ENCODE results near the gene NPC1. TPM values are rescaled to one million over a fixed set of nuclear protein-coding genes. Genes with fewer than 3 reads are reported as not detected.

The NPC1 gene
- total RNA-seq = 10 to 100 TPM; 39.6 to 49.3 TPM

GRCh38 chr18:23586249-23587196 is at the start of gene NPC1:
TSS of gene NPC1 (minus strand) at chr18:23586506. CDS start at chr18:23586343, 163 bp downstream.
- H3K4me3 Mint-ChIP-seq = peak within 1 kb of the TSS; percentile 96
- ATAC-seq (replicated peaks) = peak; percentile 95
- H3K36me3 Mint-ChIP-seq (ENCODE audit: low read depth) = peaks cover 36% of the 10 kb centered on the region
- no peaks in the 10 kb centered on the region for H3K27me3 Mint-ChIP-seq
- H3K4me1 Mint-ChIP-seq = peaks cover 17% of the 10 kb centered on the region
- H3K27ac Mint-ChIP-seq = peak within 1 kb of the TSS; percentile 92
- no peaks in the 10 kb centered on the region for H3K9me3 Mint-ChIP-seq

GRCh38 chr18:23636071-23636399 is 49.7 kb upstream of the NPC1 start:
- Mint-ChIP-seq H3K4me1 (no peaks in the 10 kb centered on the region), H3K36me3 (ENCODE audit: low read depth) (no peaks in the 10 kb centered on the region)

GRCh38 chr18:23635283-23636070 is 49.2 kb upstream of the NPC1 start:
- Mint-ChIP-seq H3K27me3 (peaks cover 11% of the 10 kb centered on the region), H3K9me3 (no peaks in the 10 kb centered on the region), H3K4me1 (no peaks in the 10 kb centered on the region), H3K36me3 (ENCODE audit: low read depth) (no peaks in the 10 kb centered on the region), H3K4me3 (no peak overlapping the region), H3K27ac (no peak overlapping the region)
- ATAC-seq (replicated peaks) = no peak

More at GRCh38 chr18:23636071-23636399, 49.7 kb upstream of the NPC1 start:
- Mint-ChIP-seq H3K4me3 (no peak overlapping the region), H3K27ac (no peak overlapping the region), H3K9me3 (no peaks in the 10 kb centered on the region), H3K27me3 (peaks cover 11% of the 10 kb centered on the region)
- ATAC-seq (replicated peaks) = no peak

GRCh38 chr18:23634692-23635091 is 48.4 kb upstream of the NPC1 start:
- no peak for ATAC-seq (replicated peaks)
- Mint-ChIP-seq H3K27me3 (peaks cover 11% of the 10 kb centered on the region), H3K36me3 (ENCODE audit: low read depth) (no peaks in the 10 kb centered on the region), H3K4me3 (no peak overlapping the region), H3K27ac (no peak overlapping the region), H3K4me1 (no peaks in the 10 kb centered on the region), H3K9me3 (no peaks in the 10 kb centered on the region)

- H3K27me3 Mint-ChIP-seq = no peaks in the 10 kb centered on the region
- H3K4me1 Mint-ChIP-seq = no peaks in the 10 kb centered on the region
- H3K27ac Mint-ChIP-seq = no peak overlapping the region
- ATAC-seq (replicated peaks) = no peak
- no peak overlapping the region for H3K4me3 Mint-ChIP-seq
- no peaks in the 10 kb centered on the region for H3K36me3 Mint-ChIP-seq (ENCODE audit: low read depth)
- H3K9me3 Mint-ChIP-seq = no peaks in the 10 kb centered on the region
Observed at GRCh38 chr18:23632615-23633014, 46.3 kb upstream of the NPC1 start.

GRCh38 chr18:23631746-23632145 is 45.4 kb upstream of the NPC1 start:
- Mint-ChIP-seq H3K9me3 (no peaks in the 10 kb centered on the region), H3K4me1 (no peaks in the 10 kb centered on the region), H3K4me3 (no peak overlapping the region), H3K27me3 (no peaks in the 10 kb centered on the region), H3K36me3 (ENCODE audit: low read depth) (no peaks in the 10 kb centered on the region), H3K27ac (no peak overlapping the region)
- no peak for ATAC-seq (replicated peaks)

- Mint-ChIP-seq H3K4me3 (no peak overlapping the region), H3K27ac (no peak overlapping the region), H3K27me3 (no peaks in the 10 kb centered on the region), H3K4me1 (no peaks in the 10 kb centered on the region), H3K36me3 (ENCODE audit: low read depth) (no peaks in the 10 kb centered on the region), H3K9me3 (no peaks in the 10 kb centered on the region)
- no peak for ATAC-seq (replicated peaks)
Observed at GRCh38 chr18:23631312-23631711, 45.0 kb upstream of the NPC1 start.

GRCh38 chr18:23629444-23629946 is 43.2 kb upstream of the NPC1 start:
- no peaks in the 10 kb centered on the region for H3K36me3 Mint-ChIP-seq (ENCODE audit: low read depth)
- no peaks in the 10 kb centered on the region for H3K4me1 Mint-ChIP-seq
- no peak overlapping the region for H3K4me3 Mint-ChIP-seq
- H3K9me3 Mint-ChIP-seq = no peaks in the 10 kb centered on the region
- H3K27ac Mint-ChIP-seq = no peak overlapping the region
- H3K27me3 Mint-ChIP-seq = no peaks in the 10 kb centered on the region
- no peak for ATAC-seq (replicated peaks)

GRCh38 chr18:23627970-23628369 is 41.7 kb upstream of the NPC1 start:
- H3K9me3 Mint-ChIP-seq = no peaks in the 10 kb centered on the region
- ATAC-seq (replicated peaks) = no peak
- no peaks in the 10 kb centered on the region for H3K4me1 Mint-ChIP-seq
- H3K36me3 Mint-ChIP-seq (ENCODE audit: low read depth) = no peaks in the 10 kb centered on the region
- no peaks in the 10 kb centered on the region for H3K27me3 Mint-ChIP-seq
- H3K27ac Mint-ChIP-seq = no peak overlapping the region
- no peak overlapping the region for H3K4me3 Mint-ChIP-seq

GRCh38 chr18:23627321-23627720 is 41.0 kb upstream of the NPC1 start:
- Mint-ChIP-seq H3K27me3 (peaks cover 1% of the 10 kb centered on the region), H3K9me3 (no peaks in the 10 kb centered on the region), H3K4me1 (no peaks in the 10 kb centered on the region), H3K27ac (no peak overlapping the region), H3K36me3 (ENCODE audit: low read depth) (no peaks in the 10 kb centered on the region), H3K4me3 (no peak overlapping the region)
- ATAC-seq (replicated peaks) = no peak

- ATAC-seq (replicated peaks) = no peak
- Mint-ChIP-seq H3K27ac (no peak overlapping the region), H3K27me3 (peaks cover 8% of the 10 kb centered on the region), H3K36me3 (ENCODE audit: low read depth) (no peaks in the 10 kb centered on the region), H3K4me1 (no peaks in the 10 kb centered on the region), H3K4me3 (no peak overlapping the region), H3K9me3 (no peaks in the 10 kb centered on the region)
Observed at GRCh38 chr18:23626451-23627279, 40.4 kb upstream of the NPC1 start.

- Mint-ChIP-seq H3K27ac (no peak overlapping the region), H3K27me3 (peaks cover 32% of the 10 kb centered on the region), H3K4me3 (no peak overlapping the region), H3K36me3 (ENCODE audit: low read depth) (no peaks in the 10 kb centered on the region), H3K4me1 (no peaks in the 10 kb centered on the region), H3K9me3 (no peaks in the 10 kb centered on the region)
- ATAC-seq (replicated peaks) = no peak
Observed at GRCh38 chr18:23623040-23623439, 36.7 kb upstream of the NPC1 start.

GRCh38 chr18:23619388-23619881 is 33.1 kb upstream of the NPC1 start:
- H3K4me1 Mint-ChIP-seq = no peaks in the 10 kb centered on the region
- peak; percentile 37 for ATAC-seq (replicated peaks)
- H3K27me3 Mint-ChIP-seq = peaks cover 35% of the 10 kb centered on the region
- H3K4me3 Mint-ChIP-seq = peak overlapping the region; percentile 47
- H3K27ac Mint-ChIP-seq = no peak overlapping the region
- no peaks in the 10 kb centered on the region for H3K36me3 Mint-ChIP-seq (ENCODE audit: low read depth)
- H3K9me3 Mint-ChIP-seq = no peaks in the 10 kb centered on the region

- H3K36me3 Mint-ChIP-seq (ENCODE audit: low read depth) = no peaks in the 10 kb centered on the region
- peak; percentile 26 for ATAC-seq (replicated peaks)
- no peaks in the 10 kb centered on the region for H3K9me3 Mint-ChIP-seq
- H3K27me3 Mint-ChIP-seq = peaks cover 35% of the 10 kb centered on the region
- no peak overlapping the region for H3K27ac Mint-ChIP-seq
- H3K4me3 Mint-ChIP-seq = peak overlapping the region; percentile 47
- H3K4me1 Mint-ChIP-seq = no peaks in the 10 kb centered on the region
Observed at GRCh38 chr18:23618862-23619387, 32.6 kb upstream of the NPC1 start.
